ENCODE measurements around the gene FAM185A. TPM values are rescaled to one million over a fixed set of nuclear protein-coding genes. Genes with fewer than 3 reads are reported as not detected.

Gene FAM185A
- total and polyA plus RNA-seq, 12 donors, result 3.7 to 12.4 (median 7.4) TPM

DNA sequence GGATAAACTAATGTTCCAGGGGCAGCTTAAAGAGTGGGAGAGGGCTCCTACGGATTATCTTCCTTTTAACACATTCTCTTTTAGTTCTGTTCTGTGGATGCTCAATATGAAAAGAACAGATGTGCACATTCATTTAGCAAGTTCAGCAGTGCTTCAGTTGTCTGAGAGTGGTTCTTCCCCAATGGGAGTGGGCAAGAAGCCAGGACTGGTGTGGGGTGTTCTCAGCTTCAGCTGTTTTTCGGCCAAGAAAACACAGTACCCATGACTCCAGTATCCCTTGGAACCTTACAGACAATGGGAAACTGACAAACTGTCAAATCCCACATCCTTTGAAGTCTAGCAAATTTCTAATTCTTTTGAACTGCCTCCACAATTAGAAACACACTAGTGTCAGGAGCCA lies 92.5 kb downstream of the FAM185A start:
- Histone ChIP-seq H3K36me3 (no peaks in the 10 kb centered on the region), H3K4me3 (no peak overlapping the region), H3K4me1 (peaks cover 0 to 10% (median 0%) of the 10 kb centered on the region in 9 donors), H3K27ac (no peak overlapping the region), H3K27me3 (no peaks in the 10 kb centered on the region), H3K9me3 (no peaks in the 10 kb centered on the region)
- DNase-seq (no peak), ATAC-seq (no peak)
- WGBS, 2 donors, result 41 to 56% methylated on average over 2 of the region's 2 CpGs
- TF ChIP-seq, protein P1, sequence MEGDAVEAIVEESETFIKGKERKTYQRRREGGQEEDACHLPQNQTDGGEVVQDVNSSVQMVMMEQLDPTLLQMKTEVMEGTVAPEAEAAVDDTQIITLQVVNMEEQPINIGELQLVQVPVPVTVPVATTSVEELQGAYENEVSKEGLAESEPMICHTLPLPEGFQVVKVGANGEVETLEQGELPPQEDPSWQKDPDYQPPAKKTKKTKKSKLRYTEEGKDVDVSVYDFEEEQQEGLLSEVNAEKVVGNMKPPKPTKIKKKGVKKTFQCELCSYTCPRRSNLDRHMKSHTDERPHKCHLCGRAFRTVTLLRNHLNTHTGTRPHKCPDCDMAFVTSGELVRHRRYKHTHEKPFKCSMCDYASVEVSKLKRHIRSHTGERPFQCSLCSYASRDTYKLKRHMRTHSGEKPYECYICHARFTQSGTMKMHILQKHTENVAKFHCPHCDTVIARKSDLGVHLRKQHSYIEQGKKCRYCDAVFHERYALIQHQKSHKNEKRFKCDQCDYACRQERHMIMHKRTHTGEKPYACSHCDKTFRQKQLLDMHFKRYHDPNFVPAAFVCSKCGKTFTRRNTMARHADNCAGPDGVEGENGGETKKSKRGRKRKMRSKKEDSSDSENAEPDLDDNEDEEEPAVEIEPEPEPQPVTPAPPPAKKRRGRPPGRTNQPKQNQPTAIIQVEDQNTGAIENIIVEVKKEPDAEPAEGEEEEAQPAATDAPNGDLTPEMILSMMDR (IDR thresholded peaks at IDR 0.05), result no peak
- intact Hi-C loops (cut with DNase I), result no loop called here

- Histone ChIP-seq H3K4me3 (no peak overlapping the region), H3K27me3 (no peaks in the 10 kb centered on the region), H3K27ac (no peak overlapping the region), H3K9me3 (no peaks in the 10 kb centered on the region), H3K36me3 (no peaks in the 10 kb centered on the region), H3K4me1 (peaks cover 0 to under 1% (median 0%) of the 10 kb centered on the region in 9 donors)
- DNase-seq (no peak), ATAC-seq (no peak)
- TF ChIP-seq, protein P1 (IDR thresholded peaks at IDR 0.05), result no peak
- intact Hi-C loops (cut with DNase I), result no loop called here
Measured at GRCh38 chr7:102842284-102842683, 93.5 kb downstream of the FAM185A start.

DNA sequence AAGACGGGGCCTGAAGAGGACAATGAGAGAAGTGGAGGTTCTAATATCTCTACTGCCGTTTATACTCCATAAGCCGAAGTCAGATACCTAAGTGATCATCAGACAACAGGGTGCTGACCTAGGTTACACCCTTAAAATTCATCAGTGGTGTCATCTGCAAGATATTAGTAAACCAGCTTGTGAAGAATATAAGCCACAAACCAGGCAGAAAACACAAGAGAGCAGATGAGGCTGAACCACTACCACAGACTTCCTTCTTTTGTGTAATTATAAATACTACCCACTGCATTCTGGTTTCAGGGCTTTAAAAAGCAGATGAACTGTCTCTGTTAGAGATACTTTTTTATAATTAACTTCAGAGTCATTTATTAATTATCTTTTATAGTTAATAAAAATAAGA lies 95.1 kb downstream of the FAM185A start:
- H3K27ac ChIP-seq, result no peak overlapping the region
- ATAC-seq (no peak), DNase-seq (no peak)
- WGBS, 2 donors, result 94 to 97% methylated on average over 3 of the region's 3 CpGs
- no peaks in the 10 kb centered on the region for H3K27me3 ChIP-seq
- H3K36me3 ChIP-seq, result no peaks in the 10 kb centered on the region
- H3K4me1 ChIP-seq, result no peaks in the 10 kb centered on the region
- H3K9me3 ChIP-seq, result no peaks in the 10 kb centered on the region
- no peak overlapping the region for H3K4me3 ChIP-seq
- intact Hi-C loops (cut with DNase I), result no loop called here
- TF ChIP-seq, protein P1 (IDR thresholded peaks at IDR 0.05), result no peak

DNA sequence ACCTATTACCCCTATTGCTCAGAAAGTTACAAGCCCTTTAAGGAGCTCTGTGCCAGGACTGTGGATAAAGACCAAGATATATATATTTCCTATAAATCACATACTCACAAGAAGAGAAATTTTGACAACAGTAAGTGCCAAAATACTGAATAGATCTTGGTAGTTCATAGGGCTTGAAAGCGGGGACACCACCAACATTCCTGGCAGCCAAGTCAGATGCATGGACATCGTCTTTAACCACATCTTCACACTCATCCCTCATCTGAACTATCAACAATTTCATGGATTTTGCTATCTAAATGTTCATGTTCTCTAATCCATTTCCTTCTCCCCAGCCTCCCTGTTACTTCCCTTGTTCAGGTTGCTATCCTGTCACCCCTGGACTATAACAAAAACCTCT lies 96.5 kb downstream of the FAM185A start:
- TF ChIP-seq, protein P1 (IDR thresholded peaks at IDR 0.05), result no peak
- intact Hi-C loops (cut with DNase I), result loop anchor here in 1 of 10 donors (5.0 kb wide), 1 partner anchor 1172 kb away; no protein-coding TSS in a partner anchor
- ATAC-seq, result no peak
- DNase-seq, result no peak
- H3K36me3 ChIP-seq, result no peaks in the 10 kb centered on the region
- H3K4me3 ChIP-seq, result no peak overlapping the region
- WGBS, 2 donors, result 95 to 98% methylated on average over 2 of the region's 2 CpGs
- H3K4me1 ChIP-seq, result no peaks in the 10 kb centered on the region
- H3K9me3 ChIP-seq, result no peaks in the 10 kb centered on the region
- no peaks in the 10 kb centered on the region for H3K27me3 ChIP-seq
- H3K27ac ChIP-seq, result no peak overlapping the region
